ENCODE measurements around the gene THAP7.
A peak's percentile ranks its signal among the peaks of the same experiment; 100 is the strongest.
"Not testable (repeated sequence)": the region's sequence is repeated elsewhere in the genome, so short reads cannot be mapped to it uniquely, and the experiment has no call there.

The THAP7 gene

DNA sequence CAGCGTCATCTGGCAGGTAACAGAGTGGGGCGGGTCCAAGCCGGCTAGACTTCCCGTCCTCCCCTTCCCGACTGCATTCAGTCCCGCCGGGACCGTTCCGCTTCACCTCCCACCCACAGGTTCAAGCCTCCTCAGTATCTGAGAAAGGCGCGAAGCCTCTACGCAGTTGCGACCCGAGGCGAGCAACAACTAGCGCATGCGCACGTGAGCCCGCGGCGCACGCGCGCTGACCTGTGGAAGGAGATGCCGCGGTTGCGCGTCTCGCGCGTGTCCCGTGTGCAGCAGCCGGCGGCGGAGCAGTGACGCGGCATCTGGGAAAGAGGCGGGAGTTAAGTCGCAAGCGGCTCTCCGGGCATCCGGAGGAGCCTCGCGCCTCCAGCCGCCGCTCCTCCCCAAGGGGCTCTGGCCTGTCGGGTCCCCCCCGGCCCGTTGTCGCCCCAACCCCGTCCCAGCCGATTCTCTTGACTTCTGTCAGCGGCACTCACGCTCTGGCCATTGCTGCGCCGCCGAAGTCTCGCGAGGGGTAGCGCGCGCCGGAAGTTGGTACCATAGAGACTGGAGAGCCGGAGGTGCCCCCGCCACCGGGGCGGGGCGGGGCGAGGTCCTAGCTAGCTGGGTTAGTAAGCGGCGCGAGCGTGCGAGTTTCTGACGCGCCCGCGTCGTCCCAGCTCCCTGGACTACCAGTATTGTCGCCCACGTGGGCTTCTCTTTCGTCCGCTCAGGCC is at the start of gene THAP7:
Gene THAP7, minus strand, starts transcription at position 518 of the 725 bp plus-strand sequence. Its CDS starts 207 bp downstream, at position 311.
- peak; percentile 95 to 96 for DNase-seq

DNA sequence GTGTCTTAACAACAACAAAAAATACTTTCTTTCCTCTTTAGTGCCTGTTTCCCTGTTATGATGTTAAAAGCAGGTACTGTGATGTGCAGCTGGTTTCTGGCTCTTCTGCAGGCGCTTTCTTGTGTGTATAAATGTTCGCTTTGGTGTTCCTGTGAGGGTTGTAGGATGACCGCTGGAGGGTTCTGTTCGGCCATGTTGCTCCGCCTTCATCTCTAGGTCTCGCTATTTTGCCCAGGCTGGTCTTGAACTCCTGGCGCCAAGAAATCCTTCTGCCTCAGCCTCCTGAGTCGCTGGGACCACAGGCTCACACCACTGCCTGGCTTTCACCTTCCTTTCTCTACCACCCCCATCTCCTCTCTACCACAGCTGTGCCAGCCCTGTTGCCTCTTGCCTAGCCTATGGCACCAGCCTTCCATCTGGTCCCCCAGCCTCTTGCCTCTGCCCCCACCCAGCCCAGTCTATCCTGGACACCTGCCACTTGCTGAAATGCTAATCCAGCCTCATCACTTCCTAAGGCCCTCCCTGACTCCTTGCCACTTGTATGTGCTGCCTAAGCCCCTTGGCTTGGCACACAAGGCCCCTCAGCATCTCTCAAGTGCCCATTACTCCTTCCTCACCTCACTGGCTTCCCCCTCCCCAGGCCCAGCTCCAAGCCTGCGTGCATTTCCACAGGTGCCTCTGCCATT is 49.4 kb upstream of the THAP7 start:
- no peak for DNase-seq

DNA sequence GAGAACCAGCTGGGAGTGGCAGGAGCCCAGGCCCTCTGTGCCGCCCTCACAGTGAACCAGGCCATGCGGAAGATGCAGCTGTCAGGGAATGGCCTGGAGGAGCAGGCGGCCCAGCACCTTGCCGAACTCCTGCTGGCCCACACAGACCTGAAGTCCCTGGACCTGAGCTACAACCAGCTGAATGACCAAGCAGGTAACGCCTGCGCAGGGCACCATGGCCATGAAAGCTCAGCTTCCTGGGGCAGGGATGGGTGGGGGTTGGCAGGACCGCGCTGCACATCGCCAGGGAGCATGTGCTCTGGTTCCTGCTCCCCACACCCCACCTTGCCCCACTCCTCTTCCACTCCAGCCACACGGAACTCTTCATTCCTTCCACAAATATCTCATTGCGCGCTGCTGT is 47.0 kb upstream of the THAP7 start:
- not testable (repeated sequence) for DNase-seq

GRCh38 chr22:21048448-21048847 is 46.5 kb upstream of the THAP7 start:
- DNase-seq = not testable (repeated sequence)

- DNase-seq = no peak
Observed at GRCh38 chr22:21047730-21048129, 45.8 kb upstream of the THAP7 start.

DNA sequence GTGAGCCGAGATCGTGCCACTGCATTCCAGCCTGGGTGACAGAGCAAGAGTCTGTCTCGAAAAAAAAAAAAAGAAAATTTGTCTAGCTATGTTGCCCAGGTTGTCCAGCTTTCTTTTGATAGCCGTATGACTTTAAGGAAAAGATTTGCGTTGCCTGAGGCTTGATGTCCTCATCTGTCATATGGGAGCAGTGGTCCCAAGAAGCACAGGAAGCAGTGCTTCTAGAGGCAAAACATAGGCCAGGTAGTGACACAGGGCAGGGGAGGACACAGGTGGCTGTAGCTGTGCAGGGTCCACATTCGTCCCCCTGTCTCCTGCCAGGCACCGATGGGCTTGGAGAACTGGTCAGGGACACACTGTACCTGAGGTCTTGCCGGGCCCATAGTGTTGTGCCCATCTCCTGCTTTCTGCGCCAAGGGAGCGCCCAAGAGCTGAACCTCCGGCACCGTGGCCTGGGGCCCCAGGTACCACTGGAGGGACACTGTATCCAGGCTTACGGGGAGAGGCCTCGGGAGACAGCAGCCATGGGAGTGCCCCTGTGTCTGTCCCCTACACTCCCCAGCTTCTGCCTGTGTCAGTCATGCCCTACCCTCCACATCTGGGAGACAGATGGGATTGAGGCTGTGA is 45.2 kb upstream of the THAP7 start:
- DNase-seq = no peak

GRCh38 chr22:21045585-21046294 is 43.8 kb upstream of the THAP7 start, which contains the start of gene LRRC74B:
TSS of gene LRRC74B (plus strand) at chr22:21045946. CDS start at chr22:21045987, 41 bp downstream.
- DNase-seq = peak; percentile 71 to 78

GRCh38 chr22:21044931-21045584 is 43.1 kb upstream of the THAP7 start:
- no peak for DNase-seq

GRCh38 chr22:21043860-21044535 is 42.1 kb upstream of the THAP7 start:
- no peak for DNase-seq

- DNase-seq = no peak
Observed at GRCh38 chr22:21042978-21043859, 41.3 kb upstream of the THAP7 start.

DNA sequence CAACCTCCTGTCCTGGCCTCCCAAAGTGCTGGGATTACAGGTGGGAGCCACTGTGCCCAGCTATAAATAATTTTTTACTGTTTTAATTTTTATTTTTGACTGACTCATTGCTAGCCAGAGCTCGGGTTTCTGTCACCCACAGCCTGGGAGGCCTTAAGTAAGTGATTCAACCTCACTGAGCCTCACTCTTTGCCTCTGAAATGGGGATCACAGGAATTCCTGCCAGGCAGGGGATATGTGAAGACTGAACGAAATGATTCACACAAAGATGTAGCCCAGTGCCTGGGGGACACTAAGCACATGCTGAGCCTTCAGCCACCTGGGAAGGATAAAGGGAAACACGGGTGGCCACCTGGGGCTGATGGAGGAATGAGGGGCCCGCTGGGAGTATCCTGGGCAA is 40.0 kb upstream of the THAP7 start:
- DNase-seq = no peak

GRCh38 chr22:21039158-21039557 is 37.2 kb upstream of the THAP7 start:
- DNase-seq = not testable (repeated sequence)

- no peak for DNase-seq
Observed at GRCh38 chr22:21038405-21038804, 36.5 kb upstream of the THAP7 start.

- no peak for DNase-seq
Observed at GRCh38 chr22:21034989-21035388, 33.1 kb upstream of the THAP7 start.

- DNase-seq = no peak
Observed at GRCh38 chr22:21033895-21034294, 32.0 kb upstream of the THAP7 start.

DNA sequence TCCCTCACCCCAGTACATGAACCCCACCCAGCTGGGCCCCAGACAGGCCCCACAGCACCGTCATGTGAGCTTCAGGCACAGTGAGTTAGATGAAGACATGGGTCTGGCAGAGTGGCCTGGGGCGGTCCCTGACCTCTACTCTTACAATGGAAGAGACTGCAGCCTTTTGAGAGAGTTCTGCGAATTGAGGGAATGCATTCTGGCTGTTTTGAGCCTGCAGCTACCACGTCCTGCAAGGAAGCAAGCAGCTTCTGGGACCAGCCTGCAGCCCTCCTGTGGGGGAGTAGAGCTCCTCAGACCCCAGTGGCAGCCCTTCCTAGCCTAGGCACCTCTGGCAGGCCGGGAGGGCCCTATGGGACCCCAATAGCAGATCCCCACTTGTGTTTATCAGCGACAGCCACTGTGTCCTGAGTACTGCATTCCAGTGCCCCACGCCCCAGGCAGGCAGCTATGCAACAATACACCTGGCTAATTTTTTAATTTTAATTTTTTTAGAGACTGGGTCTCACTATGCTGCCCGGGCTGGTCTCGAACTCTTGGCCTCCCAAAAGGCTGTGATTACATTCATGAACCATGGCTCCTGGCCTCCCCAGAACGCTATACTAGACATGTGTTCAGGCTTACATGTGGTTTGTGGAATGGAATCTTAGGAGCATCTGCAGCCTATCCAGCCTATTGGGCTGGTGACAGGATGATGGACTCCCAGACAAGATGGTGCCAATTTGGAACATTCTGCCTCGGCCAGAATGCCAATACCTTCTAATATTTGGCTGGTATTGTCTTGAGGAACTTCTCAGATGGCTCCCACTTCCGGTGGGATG is 31.2 kb upstream of the THAP7 start:
- no peak for DNase-seq

DNA sequence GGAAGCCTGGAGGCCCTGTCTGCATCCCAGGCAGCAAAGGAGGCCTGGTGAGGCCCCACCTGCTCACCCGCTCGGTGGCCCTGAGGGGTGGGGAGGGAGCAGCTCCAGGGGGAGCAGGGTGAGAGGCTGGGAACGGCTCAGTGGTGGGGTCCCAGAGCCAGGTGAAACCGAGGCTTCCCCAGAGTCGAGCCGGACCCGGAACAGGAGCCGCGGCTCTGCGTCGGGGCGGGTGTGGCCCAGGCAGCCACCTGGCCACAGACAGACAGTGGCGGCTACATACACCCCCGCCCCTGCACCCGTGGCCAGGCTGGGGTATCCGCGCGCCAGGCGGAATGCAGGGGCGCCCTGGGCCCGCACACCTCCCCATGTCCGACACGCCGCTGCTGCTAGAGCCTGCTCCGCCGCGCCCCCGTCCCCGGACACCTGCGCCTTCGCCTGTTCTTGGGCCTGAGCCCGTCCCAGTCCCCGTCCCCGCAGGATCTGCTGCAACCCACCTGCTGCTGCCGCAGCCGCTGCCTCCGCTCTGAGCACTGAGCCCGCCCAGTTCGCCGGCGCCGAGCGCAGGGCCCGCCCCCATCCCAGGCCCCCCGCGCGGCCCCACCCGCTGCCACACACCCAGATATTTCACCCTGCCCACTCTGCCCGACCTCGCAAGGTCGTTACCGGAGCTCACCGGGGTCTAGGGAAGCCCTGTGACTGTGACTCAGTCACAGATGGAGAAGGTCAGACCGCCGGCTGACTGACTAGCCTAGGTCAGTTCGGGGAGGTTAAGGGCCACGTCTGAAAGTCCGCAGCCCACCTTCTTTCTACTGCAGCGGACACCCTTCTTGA is 30.3 kb upstream of the THAP7 start, which contains the start of gene SLC7A4:
Gene SLC7A4, minus strand, starts transcription at position 525 of the 831 bp plus-strand sequence. CDS start 749 bp downstream, outside the sequence.
- DNase-seq = no peak

DNA sequence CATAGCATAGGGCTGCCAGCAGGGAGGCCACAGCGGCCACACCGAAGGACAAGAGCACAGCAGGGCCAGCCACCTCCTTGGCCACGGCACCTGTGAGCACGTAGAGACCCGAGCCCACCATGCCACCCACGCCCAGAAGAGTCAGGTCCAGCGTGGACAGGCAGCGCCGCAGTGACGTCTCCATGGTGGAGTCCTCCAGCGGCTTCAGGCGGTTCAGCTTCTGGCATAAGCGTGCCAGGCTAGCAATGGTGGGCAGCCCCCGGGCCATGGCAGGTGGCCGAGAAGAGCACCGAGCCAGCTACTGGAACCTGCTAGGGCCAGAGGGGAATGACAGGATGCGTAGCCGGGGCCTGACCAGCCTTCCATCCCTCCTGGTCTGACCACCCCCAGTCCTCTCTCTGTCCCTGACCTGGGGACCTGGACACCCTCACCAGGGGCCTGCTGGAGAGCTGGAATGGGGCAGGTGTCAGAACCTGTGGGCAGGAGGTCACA is 29.7 kb upstream of the THAP7 start:
- no peak for DNase-seq

Measured in CD4-positive, alpha-beta T cell treated with Interferon alpha-2 for 1 hour (primary cell).